GM19099 (cell line): ENCODE measurements around the gene ZG16B.

Experiments used
- POLR2A ChIP-seq: IDR thresholded peaks from 3 replicates; pipeline ENCODE4 v1.6.1; 2011; ENCODE audit warnings: low read depth; ENCODE audit not compliant: insufficient read length; ENCODE audit errors: extremely low read depth

The ZG16B gene

GRCh38 chr16:2826591-2827373 is 3.3 kb upstream of the ZG16B start:
- TF ChIP-seq POLR2A, result no peak

GRCh38 chr16:2827374-2827791 is 2.7 kb upstream of the ZG16B start:
- no peak for TF ChIP-seq POLR2A

GRCh38 chr16:2827831-2828520 is 2.1 kb upstream of the ZG16B start:
- no peak for TF ChIP-seq POLR2A

GRCh38 chr16:2828521-2828840 is 1.6 kb upstream of the ZG16B start:
- TF ChIP-seq POLR2A, result no peak

GRCh38 chr16:2828876-2829430 is 1.1 kb upstream of the ZG16B start:
- no peak for TF ChIP-seq POLR2A

- TF ChIP-seq POLR2A, result no peak
These were observed 222 bp downstream of the ZG16B start for GRCh38 chr16:2830355-2830695.

- no peak for TF ChIP-seq POLR2A
These were observed 1.1 kb downstream of the ZG16B start for GRCh38 chr16:2831203-2831602.

- no peak for TF ChIP-seq POLR2A
These were observed 3.7 kb downstream of the ZG16B start for GRCh38 chr16:2833776-2834175.

- no peak for TF ChIP-seq POLR2A
These were observed 4.9 kb downstream of the ZG16B start for GRCh38 chr16:2834968-2835367.

- TF ChIP-seq POLR2A, result no peak
These were observed 5.8 kb downstream of the ZG16B start for GRCh38 chr16:2835638-2836493.

GRCh38 chr16:2836646-2837508 is 6.8 kb downstream of the ZG16B start:
- TF ChIP-seq POLR2A, result no peak

GRCh38 chr16:2838928-2839327 is 8.8 kb downstream of the ZG16B start:
- no peak for TF ChIP-seq POLR2A

- no peak for TF ChIP-seq POLR2A
These were observed 9.7 kb downstream of the ZG16B start for GRCh38 chr16:2839650-2840450.

GRCh38 chr16:2840914-2841313 is 10.8 kb downstream of the ZG16B start:
- no peak for TF ChIP-seq POLR2A
